Fibroblast of skin of left biceps (primary cell): ENCODE data around the gene CLECL1.
"Not testable (repeated sequence)": the region's sequence is repeated elsewhere in the genome, so short reads cannot be mapped to it uniquely, and the experiment has no call there.

ENCODE experiments used
- DNase-seq, 2 experiments: peaks; one replicate each; pipeline ENCODE4 v3.0.0-alpha.2; 2013; ENCODE audit warnings: low read depth in 2 of 2

Gene CLECL1

DNA sequence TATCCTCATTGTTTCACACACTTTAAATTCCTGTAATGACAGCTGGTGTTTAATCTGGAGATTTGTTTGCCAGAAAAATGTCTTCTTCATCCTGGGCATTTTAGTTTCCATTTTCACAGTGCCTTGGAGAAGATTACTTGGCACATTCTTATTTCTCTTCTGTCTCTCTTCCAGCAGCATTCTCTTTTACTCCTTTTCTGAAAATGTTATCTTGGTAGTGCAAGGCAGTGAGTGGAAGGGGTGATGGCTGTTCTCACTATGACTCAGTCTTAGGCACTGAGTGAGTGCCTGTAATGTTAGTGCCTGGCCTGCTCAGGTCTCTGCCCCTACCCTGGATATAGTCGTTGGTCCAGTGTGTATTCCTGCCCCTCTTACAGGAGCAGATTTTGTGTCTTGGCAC lies 13.1 kb downstream of the CLECL1 start:
- DNase-seq, result no peak

DNA sequence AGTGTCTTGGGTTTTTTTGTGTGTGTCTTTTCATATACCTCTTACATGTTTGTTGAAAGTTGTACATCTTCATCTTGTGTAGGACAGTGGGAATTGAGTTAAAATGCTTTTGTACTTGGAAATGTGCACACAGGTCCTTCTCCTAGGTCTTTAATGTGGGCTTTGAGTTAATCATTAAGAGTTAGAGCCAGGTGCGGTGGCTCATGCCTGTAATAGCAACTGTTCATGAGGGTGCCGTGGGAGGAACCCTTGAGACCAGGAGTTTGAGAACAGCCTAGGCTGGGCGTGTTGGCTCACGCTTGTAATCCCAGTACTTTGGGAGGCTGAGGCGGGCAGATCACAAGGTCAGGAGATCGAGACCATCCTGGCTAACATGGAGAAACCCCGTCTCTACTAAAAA lies 13.9 kb downstream of the CLECL1 start:
- DNase-seq, result no peak

DNA sequence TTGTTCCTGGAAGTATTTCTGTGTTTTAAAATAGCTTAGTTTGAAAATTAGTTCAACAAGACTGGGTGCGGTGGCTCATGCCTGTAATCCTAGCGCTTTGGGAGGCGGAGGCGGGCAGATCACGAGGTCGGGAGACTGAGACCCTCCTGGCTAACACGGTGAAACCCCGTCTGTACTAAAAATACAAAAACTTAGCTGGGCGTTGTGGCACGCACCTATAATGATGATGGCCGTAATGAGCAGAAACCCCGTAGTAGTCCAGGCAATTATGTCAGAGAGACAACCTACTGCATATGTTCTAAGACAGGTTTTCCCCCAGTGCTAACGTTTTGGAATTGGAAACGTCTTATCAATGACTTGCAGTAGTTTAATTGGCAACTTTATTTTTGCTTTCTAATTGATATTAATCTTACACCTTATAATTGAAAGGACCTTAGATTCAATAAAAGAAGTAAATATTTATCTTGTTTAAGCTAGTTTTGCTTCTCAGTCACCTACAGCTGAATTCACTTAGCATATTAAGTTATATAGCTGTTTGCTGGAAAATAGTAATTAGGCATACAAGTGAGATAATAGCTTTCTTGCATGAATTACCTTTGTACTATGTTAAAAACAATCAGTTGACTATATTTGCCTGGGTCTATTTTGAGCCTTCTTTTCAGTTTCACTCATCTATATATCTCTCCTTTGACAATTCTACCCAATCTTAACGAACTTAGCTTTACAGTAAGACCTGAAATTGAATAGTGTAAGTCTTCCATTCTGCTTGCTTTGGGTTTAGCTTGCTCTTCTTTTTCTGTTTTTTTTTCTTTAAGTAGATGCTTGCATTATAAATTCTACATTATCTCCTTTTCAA lies 15.6 kb downstream of the CLECL1 start:
- no peak for DNase-seq

DNA sequence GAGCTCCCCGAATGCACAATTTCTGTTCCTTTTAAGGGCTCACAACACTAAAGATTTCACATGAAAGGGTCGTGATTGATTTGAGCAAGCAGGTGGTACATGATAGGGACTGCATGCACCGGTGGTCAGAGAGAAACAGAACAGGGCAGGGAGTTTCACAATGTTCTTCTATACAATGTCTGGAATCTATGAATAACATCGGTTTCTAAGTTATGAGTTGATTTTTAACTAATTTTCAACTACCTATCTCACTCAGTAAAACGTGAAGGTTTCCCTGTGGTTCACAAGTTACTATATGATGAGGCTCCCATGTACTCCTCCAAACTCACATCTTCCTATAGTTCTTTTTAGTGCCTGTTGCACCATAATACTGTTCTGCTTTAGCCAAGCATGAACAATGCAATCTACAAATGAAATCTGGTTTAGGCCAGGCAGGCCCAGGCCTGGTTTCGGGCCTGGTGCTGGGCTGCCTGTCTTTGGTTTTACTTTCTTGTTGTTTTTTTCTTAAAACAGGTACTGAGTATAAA lies 19.8 kb downstream of the CLECL1 start:
- not testable (repeated sequence) for DNase-seq

DNA sequence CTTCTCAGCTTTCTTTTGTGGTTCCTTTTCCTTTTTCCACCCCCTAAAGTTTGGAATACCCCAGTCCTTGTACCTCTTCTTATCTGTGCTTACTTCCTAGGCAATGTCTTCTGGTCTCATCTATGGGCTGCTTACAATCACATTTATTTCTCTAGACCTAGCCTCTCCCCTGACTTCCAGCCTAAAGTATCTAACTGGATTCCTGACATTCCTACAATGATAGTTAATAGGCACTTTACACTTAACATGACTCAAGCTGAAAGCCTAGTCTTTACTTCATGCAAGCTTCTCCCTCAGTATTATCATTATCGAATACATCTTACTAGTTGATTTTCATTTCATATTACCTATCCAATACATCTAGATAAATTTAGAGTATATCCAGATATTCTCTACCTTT lies 21.2 kb downstream of the CLECL1 start:
- DNase-seq, result peak in 1 of 2 experiments; percentile 8

DNA sequence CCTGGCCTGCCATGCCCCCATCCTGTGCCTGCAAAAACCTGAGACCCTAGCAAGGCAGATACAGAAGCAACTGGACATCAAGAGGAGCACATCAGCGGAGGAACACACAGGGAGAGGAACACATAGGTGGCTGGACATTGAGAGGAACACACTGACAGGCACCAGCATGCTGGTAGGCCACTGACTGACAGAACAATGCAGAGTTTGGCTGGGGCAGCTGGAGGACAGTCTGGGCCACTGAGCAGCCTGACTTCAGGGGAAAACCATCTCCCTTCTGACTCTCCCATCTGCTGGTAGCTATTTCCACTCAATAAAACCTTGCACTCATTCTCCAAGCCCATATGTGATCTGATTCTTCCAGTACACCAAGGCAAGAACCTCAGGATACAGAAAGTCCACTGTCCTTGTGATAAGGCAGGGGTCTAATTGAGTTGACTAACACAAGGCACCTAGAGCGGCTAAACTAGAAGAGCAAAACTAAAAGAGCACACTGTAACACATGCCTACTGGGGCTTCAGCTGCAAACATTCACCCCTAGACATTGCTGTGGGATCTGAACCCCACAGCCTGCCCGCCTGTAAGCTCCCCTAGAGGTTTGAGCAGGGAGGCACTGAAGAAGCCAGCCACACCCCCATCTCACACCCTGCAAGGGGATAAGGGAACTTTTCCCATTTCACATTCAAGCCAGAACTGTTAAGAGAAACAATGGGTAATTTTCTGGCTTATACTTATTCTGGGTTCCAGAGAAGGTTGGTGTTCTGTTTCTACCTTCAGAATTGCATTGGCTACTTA lies 22.1 kb downstream of the CLECL1 start:
- no peak for DNase-seq

DNA sequence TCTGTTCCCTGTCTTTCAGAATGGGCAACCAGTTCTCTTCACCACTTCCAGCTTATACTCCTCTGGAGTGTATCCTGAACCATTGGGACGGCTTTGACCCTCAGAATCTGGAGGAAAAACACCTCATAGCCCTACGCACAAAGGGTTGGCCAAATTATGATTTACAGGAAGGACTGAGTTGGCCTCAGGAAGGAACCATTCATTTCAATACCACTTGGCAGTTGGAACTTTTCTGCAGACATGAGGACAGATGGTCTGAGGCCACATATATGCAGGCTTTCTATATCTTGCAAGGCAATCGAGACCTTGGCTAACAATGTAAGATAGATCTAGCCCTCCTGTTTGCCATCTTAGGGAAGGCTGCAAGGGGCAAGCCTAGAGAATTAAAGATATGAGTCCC lies 24.0 kb downstream of the CLECL1 start:
- DNase-seq, result no peak

DNA sequence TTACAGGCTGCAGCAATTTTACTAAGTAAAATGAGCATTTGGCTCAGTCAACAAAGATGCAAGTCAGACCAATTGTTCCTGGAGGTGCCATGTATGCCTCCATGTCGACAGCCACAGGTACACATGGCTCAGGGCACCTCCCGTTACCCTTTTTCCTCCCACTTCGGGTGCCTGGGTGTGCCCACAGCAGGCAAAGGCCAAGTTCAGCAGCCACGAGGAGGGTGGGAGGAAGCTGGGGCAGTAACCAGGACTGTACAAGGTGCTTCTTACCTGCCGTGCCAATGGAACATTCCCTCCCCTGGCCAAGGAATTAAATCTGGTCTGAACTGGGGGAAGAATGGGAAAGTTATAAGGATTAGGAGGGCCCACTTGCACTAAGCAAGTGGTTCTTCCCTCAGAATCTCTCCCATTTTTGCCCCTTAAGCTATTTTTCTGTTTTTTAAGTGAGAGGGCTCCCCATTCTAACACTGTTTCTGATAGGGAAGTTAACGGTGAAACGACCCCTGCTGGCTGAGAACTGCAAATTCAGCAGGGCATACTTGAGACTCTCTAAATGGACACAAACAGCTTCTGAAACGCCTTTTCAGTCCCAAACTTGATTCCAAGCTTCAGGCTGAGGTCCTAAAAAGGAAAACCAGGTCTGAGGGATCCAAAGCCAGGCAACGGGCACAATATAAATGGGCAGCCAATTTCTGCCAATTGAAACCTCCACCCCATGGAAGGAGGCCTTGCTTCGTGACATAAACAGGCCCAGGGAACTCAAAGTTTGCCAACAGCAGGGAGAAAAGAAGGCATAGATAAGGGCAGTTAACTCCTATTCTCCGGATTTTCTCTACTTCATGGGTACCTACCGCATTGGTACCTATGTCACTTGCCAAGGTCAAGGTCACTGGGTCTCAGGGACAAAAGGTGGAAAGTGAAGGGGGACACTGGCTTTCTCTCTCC lies 24.8 kb downstream of the CLECL1 start:
- peak; percentile 10 to 11 for DNase-seq

DNA sequence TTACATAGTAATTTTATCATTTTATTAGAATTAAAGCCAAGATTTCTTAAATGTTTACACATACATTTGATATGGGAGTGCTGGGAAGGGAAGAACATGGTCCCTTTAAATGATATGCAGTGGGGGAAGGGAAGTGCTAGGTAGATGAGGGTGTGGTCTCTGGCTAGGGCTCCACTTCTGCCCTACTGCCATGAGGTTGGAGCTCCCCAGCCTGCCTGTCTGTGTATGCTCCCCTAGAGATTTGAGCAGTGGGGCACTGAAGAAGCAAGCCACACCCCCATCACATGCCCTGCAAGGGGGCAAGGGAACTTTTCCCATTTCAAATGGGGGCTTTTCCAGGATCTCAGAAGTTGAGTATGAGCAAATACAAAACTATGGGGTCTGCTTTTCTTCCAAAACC lies 25.5 kb downstream of the CLECL1 start:
- DNase-seq, result no peak

DNA sequence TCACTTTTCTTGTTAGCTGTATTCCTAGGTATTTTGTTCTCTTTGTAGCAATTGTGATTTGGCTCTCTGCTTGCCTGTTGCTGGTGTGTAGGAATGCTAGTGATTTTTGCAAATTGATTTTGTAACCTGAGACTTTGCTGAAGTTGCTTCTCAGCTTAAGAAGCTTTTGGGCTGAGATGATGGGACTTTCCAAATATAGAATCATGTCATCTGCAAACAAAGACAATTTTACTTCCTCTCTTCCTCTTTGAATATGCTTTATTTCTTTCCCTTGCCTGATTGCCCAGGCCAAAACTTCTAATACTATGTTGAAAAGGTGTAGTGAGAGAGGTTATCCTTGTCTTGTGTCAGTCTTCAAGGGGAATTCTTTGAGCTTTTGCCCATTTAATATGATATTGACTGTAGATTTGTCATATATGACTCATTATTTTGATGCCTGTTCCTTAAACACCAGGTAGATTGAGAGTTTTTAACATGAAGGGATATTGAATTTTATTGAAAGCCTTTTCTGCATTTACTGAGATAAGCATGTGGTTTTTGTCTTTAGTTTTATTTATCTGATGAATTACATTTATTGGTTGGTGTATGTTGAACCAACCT lies 26.7 kb downstream of the CLECL1 start:
- no peak for DNase-seq

DNA sequence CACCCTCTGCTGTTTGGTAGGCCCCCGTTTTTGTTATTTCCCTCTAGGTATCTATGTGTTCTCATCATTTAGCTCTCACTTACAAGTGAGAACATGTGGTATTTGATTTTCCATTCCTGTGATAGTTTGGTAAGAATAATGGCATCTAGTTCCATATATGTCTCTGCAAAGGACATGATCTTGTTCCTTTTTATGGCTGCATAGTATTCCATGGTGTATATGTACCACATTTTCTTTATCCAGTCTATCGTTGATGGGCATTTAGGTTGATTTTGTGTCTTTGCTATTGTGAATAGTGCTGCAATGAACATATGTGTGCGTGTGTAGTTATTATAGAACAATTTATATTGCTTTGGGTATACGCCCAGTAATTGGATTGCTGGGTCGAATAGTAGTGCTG lies 28.3 kb downstream of the CLECL1 start:
- DNase-seq, result not testable (repeated sequence)

DNA sequence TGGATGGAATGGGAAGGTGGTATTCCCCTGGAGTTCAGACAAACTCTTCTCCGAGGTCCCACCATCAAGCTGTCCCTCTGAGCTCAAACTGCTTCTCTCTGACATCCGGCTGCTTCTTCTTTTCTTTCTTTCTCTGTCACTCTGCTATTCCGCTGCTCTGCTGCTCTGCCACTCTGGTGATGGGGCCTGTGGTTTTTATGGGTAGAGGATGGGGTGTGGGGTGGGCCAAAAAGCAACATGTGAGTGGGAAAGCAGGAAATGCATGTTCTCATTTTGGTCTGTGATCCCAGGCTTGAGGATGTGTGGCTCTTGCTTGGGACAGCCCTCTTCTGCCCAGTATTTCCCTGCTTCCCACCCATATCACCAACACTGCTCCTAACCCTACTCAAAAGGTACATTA lies 30.6 kb downstream of the CLECL1 start:
- DNase-seq, result no peak

DNA sequence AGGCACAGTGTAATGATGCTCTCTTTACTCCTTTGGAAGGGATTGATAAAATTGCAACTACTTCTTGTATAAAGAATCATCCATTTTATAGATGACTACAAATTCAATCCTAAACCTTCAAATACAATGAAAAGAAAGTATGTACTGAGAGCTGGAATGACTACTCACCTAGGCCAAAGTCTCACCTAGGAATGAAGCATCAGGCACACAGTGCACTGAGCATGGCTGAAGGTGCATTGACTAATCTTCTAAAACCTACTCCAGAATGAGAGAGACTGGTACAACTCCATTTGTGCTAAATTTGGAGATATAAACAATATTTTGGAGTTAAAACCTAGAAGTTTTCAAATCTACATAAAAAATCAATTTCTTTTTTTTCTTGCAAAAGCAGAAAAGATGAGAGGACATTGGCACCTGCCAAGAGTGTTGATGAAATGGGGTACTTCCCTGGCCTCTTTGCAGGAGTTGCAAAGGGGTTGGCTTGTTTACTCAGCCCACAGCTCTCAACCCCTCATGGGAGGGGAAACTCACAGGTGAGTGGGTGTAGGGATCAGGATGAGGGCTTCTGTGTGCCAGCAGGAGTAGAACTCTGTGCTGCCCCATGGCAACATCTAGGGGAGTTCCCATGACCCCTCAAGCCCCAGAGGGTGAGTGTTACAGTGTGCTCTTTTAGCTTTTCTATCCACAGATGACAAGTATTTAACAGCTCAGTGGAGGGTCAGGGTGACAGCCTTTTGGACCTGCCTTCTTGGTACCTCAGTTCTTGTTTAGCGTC lies 31.3 kb downstream of the CLECL1 start:
- DNase-seq, result no peak

DNA sequence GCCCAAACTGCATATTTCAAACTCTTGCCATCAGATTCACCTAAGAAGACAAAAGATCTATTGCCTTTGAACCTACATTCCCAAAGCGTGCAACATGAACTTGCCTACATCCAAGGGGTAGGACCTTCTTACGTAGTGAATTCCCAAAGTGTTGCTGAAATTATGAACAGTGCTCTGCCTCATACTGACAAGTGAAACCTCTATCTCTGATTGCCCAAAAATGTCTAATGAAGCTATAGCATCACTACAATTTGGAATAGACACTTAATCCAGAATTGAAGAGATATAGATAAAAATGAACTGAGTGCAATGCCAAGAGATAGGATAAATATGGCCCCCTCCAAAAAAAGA lies 32.3 kb downstream of the CLECL1 start:
- no peak for DNase-seq

DNA sequence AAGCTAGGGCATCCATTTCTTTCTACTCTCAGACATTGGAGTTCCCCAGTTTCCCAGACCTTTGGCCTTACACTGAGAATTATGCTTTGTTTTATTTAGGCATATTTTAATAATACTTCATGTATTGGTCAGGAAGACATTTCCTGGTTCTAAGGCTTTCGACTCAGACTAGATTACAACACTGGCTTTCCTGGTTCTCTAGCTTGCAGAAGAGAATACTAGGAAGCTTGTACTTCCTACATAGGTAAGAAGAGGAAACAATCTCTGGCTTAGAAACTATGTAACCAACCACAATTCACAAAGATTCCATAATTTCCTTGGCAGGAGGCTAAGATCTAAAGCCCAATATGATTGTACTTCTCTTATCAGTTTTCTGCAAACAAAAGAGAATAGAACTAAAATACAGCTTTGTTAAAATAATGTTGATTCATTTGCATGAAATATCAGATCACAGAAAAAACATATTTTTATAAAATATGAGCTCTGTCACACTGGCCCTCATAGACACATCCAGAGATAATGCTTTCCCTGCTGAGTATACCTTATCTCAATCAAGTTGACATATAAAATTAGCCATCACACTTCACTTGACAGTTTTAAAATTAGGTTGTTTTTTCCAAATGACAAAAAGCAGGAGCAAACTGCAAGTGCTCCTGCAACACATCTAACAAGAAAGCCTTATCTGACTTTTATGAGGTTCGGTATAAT lies 32.8 kb downstream of the CLECL1 start:
- no peak for DNase-seq

DNA sequence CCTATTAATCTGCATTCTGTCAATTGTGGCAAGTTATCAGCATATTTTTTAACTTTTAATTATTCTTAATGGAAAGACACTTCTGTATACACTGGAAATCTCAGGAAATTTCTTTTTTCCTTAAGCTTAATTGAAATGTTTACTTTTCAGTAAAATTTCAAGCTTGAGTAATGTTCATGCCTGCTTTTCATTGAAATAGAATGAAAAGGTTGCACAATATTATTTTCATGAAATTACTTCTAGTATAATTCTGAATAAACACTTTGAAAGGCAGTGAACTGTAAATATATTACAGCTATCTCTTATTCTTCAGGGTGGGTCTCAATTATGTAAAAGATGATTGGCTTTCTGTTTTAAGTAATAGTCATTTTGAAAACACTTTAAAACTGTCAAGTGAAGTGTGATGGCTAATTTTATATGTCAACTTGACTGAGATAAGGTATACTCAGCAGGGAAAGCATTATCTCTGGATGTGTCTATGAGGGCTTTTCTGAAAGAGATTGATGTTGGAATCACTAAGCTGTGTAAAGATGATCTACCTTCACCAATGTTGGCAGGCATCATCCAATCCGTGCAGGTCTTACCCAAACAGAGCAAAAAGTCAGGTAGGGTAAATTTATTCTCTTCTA lies 33.5 kb downstream of the CLECL1 start:
- no peak for DNase-seq

DNA sequence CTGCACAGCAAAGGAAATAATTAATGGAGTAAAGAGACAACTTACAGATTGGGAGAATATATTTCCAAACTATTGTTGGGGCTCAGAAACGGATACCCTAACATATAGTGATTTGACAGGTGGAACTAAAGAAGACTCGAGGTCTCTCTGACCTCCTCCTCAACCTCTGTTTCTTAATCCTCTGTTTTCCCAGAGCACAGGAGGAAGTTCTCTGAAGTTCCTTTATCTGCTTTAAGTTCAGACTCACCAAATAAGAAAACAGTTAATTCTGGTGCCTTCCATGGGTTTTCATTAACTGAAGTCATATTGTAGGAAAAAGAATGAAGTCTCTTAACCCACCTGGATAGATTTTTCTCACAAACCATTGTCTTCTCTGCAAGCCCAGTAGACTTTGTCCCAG lies 34.2 kb downstream of the CLECL1 start:
- DNase-seq, result no peak

DNA sequence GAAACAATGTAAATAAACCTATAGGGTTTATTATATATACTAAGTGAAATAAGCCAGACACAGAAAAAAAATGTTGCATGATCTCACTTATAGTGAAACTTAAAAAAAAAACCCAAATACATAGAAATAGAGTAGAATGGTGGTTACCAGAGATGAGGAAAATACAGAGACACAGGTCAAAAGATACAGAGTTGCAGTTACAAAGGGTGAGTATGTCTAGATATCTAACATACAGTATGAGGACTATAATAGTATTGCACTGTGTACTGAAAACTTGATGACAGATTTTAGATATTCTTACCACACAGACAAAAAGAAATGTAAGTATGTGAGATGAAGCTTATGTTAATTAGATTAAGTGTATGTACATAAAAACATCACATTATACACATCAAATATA lies 35.3 kb downstream of the CLECL1 start:
- DNase-seq, result no peak

DNA sequence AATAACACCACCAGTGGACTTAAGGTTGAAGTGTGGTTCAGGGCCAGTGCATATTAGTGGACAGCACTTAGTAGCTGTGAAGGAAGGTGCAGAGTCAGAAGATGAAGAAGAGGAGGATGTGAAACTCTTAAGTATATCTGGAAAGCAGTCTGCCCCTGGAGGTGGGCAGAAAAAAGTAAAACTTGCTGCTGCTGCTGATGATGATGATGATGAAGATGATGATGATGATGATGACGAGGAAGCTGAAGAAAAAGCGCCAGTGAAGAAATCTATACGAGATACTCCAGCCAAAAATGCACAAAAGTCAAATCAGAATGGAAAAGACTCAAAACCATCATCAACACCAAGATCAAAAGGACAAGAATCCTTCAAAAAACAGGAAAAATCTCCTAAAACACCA lies 37.2 kb downstream of the CLECL1 start:
- not testable (repeated sequence) for DNase-seq
